Activated T-cell treated with anti-CD3 and anti-CD28 coated beads, Interleukin-2, amount 50 U/mL, for 48 hours (primary cell): Measurements from ENCODE around the gene ZNF277.

Experiments
- DNase-seq, 2 experiments: peaks; one replicate each; pipeline ENCODE4 v3.0.0-alpha.2; 2020

ZNF277 gene

GRCh38 chr7:112255388-112255720, 48.9 kb downstream of the ZNF277 start:
- DNase-seq: no peak

- DNase-seq: no peak
Measured at GRCh38 chr7:112257073-112257472, 50.6 kb downstream of the ZNF277 start.

DNA sequence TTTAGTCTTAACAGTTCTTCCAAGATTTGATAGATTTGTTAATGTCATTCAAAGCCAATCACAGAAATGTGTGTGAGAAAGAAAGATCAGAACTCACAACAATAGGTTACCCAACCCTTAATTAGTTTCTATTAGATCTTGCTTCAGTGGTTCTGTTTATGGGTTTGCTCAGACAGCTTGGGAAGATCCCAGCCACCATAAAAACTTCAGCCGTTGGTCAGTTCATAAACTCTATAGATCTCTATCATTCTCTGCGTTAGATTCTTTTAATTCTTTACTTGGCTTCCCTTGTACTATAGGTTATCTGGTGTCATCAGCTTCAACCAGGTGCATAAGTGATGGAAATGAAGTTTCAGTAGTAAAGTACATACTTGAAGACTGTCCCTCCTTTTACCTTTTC, 54.4 kb downstream of the ZNF277 start:
- DNase-seq: no peak

DNA sequence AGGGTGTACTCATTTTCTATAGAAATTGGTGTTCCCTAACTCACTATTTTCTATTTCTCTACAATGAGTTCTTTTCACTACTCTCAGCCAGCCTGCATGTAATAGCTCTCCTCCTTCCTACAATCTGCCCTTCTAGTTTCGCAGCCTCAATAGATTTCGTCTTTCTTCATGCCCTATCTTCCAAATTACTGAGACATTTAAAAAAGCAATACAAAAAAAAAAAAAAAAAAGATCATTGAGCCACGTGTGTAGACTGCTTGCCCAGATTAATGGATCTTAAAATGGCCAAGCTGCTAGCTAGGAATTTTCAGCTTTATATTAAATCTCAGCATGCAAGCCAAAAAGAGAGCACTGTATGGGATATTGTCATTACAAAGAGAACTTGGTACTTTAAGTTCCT, 55.5 kb downstream of the ZNF277 start:
- no peak for DNase-seq

DNA sequence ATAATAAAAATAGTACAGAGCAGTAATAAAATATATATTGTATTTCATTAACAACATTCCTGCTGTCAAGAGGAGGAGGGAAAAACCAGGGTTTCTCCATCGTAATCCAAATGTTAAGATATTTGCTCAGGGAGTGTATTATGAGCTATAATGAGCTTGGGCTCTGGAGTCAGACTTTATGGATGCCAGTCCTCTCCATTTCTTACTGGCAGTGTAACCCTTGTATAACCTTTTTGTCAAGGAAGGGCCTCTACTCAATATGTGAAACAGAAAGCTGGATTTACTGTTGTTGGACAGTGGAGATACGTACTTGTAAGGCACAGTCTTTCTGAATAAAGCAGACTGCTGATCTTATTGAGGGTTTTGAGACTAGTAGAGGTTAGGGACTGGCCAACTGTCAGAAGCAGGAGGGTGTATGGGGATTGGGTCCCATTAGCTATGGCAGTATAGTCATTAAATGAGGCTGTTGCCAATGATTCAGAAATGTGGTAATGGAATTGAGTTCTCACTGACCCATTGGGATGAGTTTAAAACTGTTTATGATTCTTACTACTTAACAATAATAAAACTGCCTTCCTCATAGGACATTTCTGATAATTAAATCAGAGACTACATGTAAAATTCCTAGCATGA, 56.5 kb downstream of the ZNF277 start:
- DNase-seq: no peak

- DNase-seq: no peak
Measured at GRCh38 chr7:112263519-112263918, 57.0 kb downstream of the ZNF277 start.

- no peak for DNase-seq
Measured at GRCh38 chr7:112266141-112266540, 59.6 kb downstream of the ZNF277 start.

- DNase-seq: no peak
Measured at GRCh38 chr7:112266595-112267270, 60.2 kb downstream of the ZNF277 start.

- no peak for DNase-seq
Measured at GRCh38 chr7:112267944-112268691, 61.6 kb downstream of the ZNF277 start.

DNA sequence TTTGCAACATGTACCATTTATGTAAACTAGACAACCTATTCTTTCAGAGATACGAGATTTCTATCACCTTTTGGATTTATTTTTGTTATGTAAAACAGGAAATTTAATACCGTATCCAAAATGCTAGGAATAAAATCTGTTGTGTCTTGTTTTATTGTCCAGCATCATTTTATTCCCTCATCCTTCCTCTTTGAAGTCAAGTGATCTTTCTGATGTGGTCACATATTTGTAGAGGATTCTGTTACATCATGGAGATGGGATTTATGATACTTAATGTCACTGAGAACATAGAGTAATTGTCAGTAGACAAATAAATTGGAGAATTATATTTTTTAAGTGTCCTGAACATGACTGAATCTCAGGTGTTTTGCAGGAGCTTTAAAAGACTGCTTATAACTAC, 64.7 kb downstream of the ZNF277 start:
- DNase-seq: no peak

- no peak for DNase-seq
Measured at GRCh38 chr7:112272921-112273561, 66.5 kb downstream of the ZNF277 start.

DNA sequence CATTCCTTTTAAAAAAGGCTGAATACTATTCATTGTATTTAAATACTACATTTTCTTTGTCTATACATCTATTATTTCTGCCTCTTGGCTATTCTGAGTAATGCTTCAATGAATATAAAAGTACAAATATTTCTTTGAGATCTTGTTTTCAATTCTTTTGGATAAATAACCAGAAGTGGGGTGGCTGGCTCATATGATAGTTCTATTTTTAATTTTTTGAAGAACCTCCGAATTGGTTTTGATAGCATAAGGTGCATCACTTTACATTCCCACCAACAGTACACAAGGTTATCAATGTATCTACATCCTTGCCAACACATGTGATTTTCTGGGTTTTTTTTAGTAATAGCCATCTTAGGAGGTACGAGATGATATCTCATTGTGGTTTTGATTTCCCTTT, 72.5 kb downstream of the ZNF277 start:
- no peak for DNase-seq

GRCh38 chr7:112280267-112280666, 73.8 kb downstream of the ZNF277 start:
- no peak for DNase-seq

GRCh38 chr7:112282476-112283188, 76.1 kb downstream of the ZNF277 start:
- DNase-seq: no peak

GRCh38 chr7:112283382-112283910, 77.0 kb downstream of the ZNF277 start:
- DNase-seq: no peak

DNA sequence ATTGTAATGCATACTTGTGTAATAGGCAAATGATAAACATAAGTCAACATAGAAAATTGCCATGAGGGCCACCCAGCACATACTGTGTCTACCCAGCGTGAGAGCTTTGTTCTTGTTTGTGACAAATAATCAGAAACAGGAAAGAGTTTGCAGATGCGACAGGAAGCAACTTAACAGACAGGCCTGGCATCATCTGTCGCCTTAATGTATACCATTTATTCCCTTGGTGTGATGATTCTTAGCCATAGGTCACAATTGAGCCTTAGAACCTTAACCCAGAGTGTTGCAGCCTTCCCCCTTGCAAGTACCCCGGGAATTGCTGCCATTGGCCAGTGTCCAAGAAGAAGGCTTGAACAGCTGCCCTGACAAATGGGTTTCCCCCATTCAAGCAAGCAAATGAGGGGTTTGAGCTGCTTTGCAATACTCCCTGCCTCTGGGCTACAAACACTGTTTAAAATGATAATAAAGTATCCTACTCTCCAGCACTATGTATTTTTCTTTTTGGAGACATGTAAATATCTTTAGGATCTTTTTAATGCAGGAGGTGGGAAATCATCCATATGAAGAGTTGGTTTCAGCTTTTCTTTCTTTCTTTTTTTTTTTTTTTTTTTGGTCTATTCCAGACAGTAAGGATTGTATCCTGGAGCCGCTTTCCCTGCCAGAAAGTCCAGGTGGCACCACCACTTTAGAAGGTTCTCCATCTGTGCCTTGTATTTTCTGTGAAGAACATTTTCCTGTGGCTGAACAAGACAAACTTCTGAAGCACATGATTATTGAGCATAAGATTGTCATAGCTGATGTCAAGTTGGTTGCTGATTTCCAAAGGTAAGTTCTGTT, 80.0 kb downstream of the ZNF277 start:
- DNase-seq: no peak

DNA sequence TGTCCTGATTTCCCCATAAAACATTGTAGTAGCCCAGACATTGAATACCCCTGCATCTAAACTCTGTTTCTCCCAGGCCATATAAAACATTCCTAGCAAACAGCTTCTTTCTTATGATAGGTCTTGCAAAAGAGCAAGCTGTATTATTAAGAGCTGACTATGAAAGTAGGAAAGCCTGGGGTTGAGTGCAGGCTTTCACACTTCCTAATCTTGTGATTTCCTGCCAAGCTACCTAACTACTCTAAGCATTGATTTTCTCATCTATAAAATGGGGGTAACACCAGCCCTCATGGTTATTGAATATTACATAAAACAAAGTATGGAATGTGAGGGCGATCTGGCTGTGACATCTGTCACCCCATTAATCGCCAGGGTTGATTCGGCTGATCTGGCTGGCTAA, 81.8 kb downstream of the ZNF277 start:
- DNase-seq: no peak

- no peak for DNase-seq
Measured at GRCh38 chr7:112290065-112290464, 83.6 kb downstream of the ZNF277 start.

- no peak for DNase-seq
Measured at GRCh38 chr7:112292162-112292561, 85.7 kb downstream of the ZNF277 start.

DNA sequence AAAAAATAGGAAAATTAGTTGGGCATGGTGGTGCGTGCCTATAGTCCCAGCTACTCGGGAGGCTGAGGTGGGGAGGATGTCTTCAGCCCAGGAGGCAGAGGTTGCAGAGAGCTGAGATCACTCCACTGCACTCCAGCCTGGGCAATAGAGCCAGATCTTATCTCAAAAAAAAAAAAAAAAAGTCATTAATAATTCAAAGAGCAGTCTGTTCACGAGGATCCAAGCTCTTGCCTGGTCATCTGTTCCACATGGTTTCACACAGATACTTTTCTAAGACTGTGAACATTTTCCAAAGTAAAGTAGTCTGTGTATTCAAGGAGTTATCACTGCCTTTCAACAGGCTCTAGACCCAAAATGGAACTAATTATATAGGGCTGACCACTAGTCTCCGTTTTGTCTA, 86.9 kb downstream of the ZNF277 start:
- DNase-seq: no peak

- no peak for DNase-seq
Measured at GRCh38 chr7:112296432-112296831, 89.9 kb downstream of the ZNF277 start.

GRCh38 chr7:112297681-112298080, 91.2 kb downstream of the ZNF277 start:
- DNase-seq: no peak
